Measurements from ENCODE around the gene ZFYVE9. TPM values are rescaled to one million over a fixed set of nuclear protein-coding genes. Genes with fewer than 3 reads are reported as not detected.

Gene ZFYVE9
- total and polyA plus RNA-seq, 2 donors, result 13.1 to 73.5 TPM

DNA sequence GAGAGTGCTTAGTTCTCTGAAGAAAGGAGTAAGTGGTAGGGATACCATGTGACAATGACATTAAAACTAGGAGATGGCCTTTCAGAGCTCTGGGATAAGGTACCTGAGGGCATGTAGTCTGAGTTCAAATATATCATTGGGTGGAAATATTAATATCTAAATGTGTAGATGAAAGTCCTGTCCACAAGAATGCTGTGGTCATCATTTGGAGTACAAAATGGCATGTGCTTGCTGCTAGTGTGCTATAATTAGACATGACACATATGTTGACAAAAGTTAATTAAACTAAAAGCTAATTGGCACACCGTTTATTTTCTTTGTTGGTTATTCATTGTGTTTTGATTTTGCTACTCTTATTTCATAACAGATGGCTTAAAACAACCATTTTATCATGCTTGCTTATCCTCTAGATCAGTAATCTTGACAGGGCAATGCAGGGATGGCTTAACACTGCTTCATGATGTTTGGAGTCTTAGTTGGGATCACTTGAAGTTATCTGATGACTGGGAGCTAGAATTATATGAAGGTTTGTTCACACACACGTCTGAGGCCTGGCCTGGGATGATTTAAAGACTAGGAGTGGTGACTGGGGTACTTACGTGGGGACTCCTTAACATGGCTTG, 193.1 kb downstream of the ZFYVE9 start:
- DNase-seq (ENCODE audit: extremely low spot score), result no peak
- peaks cover 3% of the 10 kb centered on the region for H3K36me3 ChIP-seq (ENCODE audit: insufficient read depth)
- H3K27ac ChIP-seq (ENCODE audit: low read depth), result no peak overlapping the region
- H3K4me3 ChIP-seq (ENCODE audit: low read depth, low read length), result no peak overlapping the region
- 77% methylated on average over 3 of the region's 3 CpGs for WGBS
- H3K4me1 ChIP-seq (ENCODE audit: insufficient read depth), result no peaks in the 10 kb centered on the region

DNA sequence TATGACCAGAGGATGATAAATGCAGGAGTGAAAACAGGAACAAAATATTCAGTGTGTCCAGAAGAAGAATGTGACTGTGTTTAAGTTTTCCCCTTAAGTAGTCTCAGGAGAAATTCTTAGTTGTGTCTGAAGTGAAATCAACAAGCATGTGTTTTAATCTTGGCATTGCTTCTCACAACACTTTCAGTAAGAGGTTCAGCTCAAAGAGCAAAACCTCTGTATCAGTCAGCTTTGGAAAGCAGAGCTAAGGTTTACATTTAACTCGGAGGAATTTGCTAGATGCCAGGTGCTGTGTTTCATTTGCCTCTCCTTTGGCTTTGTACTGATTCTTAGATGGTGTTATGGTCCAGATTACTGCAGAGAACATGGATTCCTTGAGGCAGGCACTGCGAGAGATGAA, 195.6 kb downstream of the ZFYVE9 start:
- H3K27ac ChIP-seq (ENCODE audit: low read depth), result no peak overlapping the region
- H3K36me3 ChIP-seq (ENCODE audit: insufficient read depth), result peaks cover 3% of the 10 kb centered on the region
- no peaks in the 10 kb centered on the region for H3K4me1 ChIP-seq (ENCODE audit: insufficient read depth)
- WGBS, result 55% methylated on average over 2 of the region's 2 CpGs
- DNase-seq (ENCODE audit: extremely low spot score), result no peak
- no peak overlapping the region for H3K4me3 ChIP-seq (ENCODE audit: low read depth, low read length)

DNA sequence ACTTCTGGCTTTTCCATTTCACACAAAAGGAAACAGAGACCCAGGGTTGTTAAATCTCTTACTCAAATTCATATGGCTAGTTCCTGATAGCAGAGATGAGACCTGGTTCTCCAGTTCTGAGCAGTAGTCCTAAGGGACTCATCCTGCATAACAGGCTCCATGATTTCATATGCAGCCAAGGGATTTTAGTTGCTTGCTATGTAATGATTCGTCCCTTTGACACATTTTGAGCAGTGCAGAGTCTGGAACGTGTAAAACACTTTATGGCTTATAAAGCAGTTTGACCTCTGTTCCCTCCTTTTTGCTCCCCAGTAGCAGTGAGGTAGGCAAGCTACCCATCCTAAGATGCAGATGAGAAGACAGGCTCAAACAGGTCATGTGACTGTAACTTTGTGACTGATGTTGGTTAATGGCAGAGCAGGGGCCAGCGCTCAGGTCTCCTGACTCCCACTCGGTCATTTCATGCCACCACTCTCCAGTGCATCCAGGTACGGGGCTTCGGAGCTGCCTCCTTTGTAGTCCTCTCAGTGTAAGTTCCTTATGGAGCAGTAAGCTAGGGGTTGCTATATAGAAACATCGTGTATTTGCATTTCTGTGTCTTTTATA, 199.9 kb downstream of the ZFYVE9 start:
- Histone ChIP-seq H3K4me3 (ENCODE audit: low read depth, low read length) (no peak overlapping the region), H3K4me1 (ENCODE audit: insufficient read depth) (no peaks in the 10 kb centered on the region), H3K36me3 (ENCODE audit: insufficient read depth) (no peaks in the 10 kb centered on the region), H3K27ac (ENCODE audit: low read depth) (no peak overlapping the region)
- DNase-seq (ENCODE audit: extremely low spot score), result no peak
- WGBS, result 71% methylated on average over 7 of the region's 7 CpGs

DNA sequence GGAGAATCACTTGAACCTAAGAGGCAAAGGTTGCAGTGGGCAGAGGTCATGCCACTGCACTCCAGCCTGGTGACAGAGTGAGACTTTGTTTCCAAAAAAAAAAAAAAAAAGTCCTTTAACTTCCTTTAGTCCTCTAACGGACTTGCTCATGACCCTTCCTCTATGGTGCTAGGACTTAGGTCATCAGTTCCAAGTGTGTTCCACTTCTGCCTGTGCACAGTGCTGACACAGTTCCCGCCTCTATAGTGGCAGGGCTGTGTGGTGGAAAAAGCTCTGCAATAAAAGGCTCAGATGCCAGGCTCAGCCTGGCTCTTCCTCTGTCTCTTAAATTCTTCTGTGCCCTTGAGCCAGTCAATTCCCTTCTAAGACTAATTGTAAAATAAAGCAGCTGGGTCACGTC, 202.1 kb downstream of the ZFYVE9 start:
- no peak overlapping the region for H3K4me3 ChIP-seq (ENCODE audit: low read depth, low read length)
- H3K27ac ChIP-seq (ENCODE audit: low read depth), result no peak overlapping the region
- 84% methylated on average over 3 of the region's 3 CpGs for WGBS
- no peaks in the 10 kb centered on the region for H3K36me3 ChIP-seq (ENCODE audit: insufficient read depth)
- H3K4me1 ChIP-seq (ENCODE audit: insufficient read depth), result no peaks in the 10 kb centered on the region
- no peak for DNase-seq (ENCODE audit: extremely low spot score)

DNA sequence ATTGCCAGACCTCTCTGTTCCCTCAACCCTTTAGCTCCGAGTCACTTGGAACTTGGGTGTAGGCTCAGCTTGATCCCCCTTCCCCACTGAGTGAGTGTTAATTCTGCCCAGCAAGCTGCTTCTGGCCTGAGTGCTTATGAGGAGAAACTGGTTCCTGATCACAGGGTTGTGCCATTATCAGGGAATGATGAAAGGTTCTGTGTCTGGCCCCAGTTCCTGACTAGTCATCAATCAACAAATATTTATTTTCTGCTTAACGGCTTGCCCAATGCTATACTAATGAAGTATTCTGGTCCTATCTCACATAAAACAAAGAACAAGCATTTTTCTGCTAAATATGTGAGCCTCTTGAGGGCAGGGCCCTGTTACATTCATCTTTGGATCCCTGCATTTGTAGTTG, 203.4 kb downstream of the ZFYVE9 start:
- no peaks in the 10 kb centered on the region for H3K4me1 ChIP-seq (ENCODE audit: insufficient read depth)
- H3K36me3 ChIP-seq (ENCODE audit: insufficient read depth), result no peaks in the 10 kb centered on the region
- H3K4me3 ChIP-seq (ENCODE audit: low read depth, low read length), result no peak overlapping the region
- WGBS, result 76% methylated on average over 2 of the region's 2 CpGs
- DNase-seq (ENCODE audit: extremely low spot score), result no peak
- no peak overlapping the region for H3K27ac ChIP-seq (ENCODE audit: low read depth)

DNA sequence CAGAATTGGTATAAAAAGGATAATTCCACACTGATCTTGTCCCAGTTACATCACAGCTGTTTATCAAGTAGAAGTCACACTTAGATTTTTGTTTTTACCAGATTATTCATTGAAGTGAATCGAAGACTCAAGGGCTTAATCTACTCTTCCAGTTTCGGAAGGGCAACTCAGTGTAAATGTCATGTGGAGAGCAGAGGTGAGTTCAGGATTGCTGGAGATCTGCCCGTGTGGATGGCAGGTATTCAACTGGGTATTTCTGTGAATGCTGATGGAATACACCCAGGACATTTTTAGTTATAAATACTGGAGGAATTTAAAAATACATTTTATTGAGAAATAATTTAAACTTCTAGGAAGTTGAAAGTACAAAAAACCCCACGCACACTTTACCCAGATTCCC, 204.8 kb downstream of the ZFYVE9 start:
- 86% methylated on average over 4 of the region's 4 CpGs for WGBS
- DNase-seq (ENCODE audit: extremely low spot score), result no peak
- H3K4me3 ChIP-seq (ENCODE audit: low read depth, low read length), result no peak overlapping the region
- H3K27ac ChIP-seq (ENCODE audit: low read depth), result no peak overlapping the region
- H3K4me1 ChIP-seq (ENCODE audit: insufficient read depth), result no peaks in the 10 kb centered on the region
- no peaks in the 10 kb centered on the region for H3K36me3 ChIP-seq (ENCODE audit: insufficient read depth)

DNA sequence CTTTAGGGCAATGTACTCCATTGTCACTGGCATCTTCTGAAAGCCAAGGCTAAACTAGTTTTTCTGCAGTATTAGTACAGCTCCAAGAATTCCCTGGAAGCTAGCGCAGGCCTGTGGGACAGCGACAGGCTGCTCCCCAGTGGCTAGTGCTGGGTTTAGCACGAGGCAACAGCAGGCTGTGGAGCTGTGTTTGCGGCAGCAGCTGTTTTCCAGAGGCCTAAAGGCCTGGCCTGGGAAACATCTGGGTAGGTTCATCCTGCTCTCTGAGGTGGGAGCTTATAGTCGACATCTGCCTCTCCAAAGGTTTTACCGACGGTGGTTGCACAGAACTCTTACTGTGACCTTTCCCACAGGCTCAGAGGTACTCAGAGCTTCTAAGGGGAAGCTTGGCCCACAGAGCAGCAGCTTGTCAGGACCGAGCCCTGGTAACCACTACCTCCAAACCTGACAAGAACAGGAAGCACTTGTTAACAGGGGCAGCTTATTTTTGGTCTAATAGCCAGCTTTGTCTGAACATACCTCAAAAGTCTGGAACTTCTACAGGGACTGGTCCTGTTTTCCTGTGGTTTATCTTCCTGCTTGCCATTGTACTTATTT, 206.9 kb downstream of the ZFYVE9 start:
- 41% methylated on average over 8 of the region's 8 CpGs for WGBS
- Histone ChIP-seq H3K36me3 (ENCODE audit: insufficient read depth) (peaks cover 3% of the 10 kb centered on the region), H3K4me1 (ENCODE audit: insufficient read depth) (no peaks in the 10 kb centered on the region), H3K27ac (ENCODE audit: low read depth) (no peak overlapping the region), H3K4me3 (ENCODE audit: low read depth, low read length) (no peak overlapping the region)
- DNase-seq (ENCODE audit: extremely low spot score), result no peak

DNA sequence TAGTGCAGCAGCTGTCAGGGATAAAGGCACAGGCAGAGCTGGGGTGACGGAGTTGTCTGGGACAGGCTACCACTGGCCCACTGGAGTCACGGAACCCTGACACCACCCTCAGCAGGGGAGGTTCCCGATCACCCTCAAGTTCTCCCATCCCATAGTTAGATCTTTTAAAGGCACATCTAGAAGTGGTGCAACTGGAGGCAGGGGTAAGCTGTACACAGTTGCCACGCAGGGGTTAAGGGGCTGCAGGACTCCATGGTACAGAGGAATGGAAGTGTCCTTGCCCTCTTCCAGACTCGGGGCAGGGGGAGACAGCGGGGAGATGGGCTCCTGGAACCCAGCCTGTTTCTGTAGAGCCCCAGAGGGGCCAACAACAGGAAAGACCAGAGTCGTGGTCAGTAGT, 210.8 kb downstream of the ZFYVE9 start:
- Histone ChIP-seq H3K36me3 (ENCODE audit: insufficient read depth) (peaks cover 8% of the 10 kb centered on the region), H3K27ac (ENCODE audit: low read depth) (no peak overlapping the region), H3K4me3 (ENCODE audit: low read depth, low read length) (no peak overlapping the region), H3K4me1 (ENCODE audit: insufficient read depth) (no peaks in the 10 kb centered on the region)
- DNase-seq (ENCODE audit: extremely low spot score), result no peak
- WGBS, result 88% methylated on average over 7 of the region's 7 CpGs

DNA sequence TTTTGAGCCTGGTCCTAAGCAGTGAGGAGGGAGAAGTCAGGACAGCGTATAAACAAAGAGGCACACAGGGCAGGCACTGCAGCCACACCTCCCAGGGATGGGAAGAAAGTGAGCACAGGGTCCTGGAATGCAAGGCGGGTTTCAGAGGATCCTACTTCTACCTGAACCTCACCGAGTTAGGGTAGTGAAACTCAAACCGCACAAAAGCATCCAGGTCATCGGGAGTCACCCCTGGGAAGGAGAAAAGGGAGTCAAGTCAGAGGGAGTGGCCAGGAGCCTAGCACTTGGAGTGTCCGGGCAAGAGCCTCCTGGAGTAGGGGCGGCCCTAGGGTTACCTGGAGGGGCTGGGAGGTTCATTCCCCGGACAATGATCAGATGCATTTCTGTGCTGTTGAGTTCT, 213.5 kb downstream of the ZFYVE9 start:
- no peak overlapping the region for H3K27ac ChIP-seq (ENCODE audit: low read depth)
- H3K4me3 ChIP-seq (ENCODE audit: low read depth, low read length), result no peak overlapping the region
- peaks cover 13% of the 10 kb centered on the region for H3K36me3 ChIP-seq (ENCODE audit: insufficient read depth)
- DNase-seq (ENCODE audit: extremely low spot score), result no peak
- WGBS, result 95% methylated on average over 8 of the region's 8 CpGs
- no peaks in the 10 kb centered on the region for H3K4me1 ChIP-seq (ENCODE audit: insufficient read depth)

DNA sequence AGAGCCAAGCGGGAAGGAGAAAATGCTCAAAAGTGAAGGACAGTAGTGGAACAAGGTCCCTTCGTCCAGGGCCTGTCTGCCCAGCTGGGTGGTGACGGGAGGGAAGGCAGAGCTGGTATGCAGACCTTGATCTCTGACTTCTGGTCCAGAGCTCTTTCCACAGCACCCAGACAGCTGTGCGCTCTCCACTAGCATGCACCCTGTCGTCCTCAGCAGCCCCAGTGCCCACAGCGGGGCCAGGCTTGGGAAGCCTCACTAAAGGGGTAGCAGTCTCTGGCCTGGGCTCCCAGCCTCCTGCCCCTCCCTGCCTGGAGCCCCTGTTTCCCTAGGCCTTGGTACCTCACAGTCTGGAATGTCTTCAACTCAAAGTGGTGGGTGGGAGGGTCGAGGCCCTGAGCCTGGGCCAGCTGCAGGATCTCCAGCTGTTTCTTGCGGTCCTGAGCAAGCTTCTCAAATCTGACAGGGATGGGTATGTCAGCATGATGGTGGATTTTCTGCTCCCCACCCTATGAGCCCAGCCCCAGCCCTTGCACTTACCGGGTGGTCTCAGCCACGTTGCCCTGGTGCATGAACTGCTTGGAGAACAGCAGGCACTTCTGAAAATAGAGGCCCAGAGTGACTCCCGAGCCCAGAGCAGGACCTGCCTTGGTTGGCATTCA, 214.1 kb downstream of the ZFYVE9 start:
- H3K36me3 ChIP-seq (ENCODE audit: insufficient read depth), result peaks cover 16% of the 10 kb centered on the region

DNA sequence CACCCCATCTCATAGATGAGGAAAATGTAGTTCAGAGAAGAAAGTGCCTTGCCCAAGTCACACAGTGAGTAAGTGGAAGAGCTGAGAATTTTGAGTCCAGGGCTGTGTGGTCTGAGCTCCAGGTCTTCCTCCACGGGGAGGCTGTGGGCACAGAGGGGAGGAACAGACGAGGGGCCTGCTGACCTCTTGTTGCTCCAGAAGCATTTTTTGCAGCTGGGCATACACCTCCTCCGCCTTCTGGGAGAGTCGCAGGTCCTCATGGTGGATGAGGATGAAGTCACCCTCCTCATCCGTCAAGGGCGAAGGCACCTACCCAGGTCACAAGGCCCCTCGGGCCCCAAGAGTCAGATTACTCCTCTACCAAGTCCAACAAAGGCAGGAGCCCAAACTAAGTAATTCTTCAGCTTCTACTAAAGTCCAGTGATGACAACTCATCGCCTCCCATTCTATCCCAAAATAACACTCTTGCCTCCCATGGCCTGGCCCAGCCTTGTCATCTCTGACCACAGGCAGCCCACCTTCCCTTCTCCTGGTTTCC, 215.0 kb downstream of the ZFYVE9 start:
- Histone ChIP-seq H3K36me3 (ENCODE audit: insufficient read depth) (peaks cover 17% of the 10 kb centered on the region), H3K4me3 (ENCODE audit: low read depth, low read length) (no peak overlapping the region), H3K27ac (ENCODE audit: low read depth) (no peak overlapping the region), H3K4me1 (ENCODE audit: insufficient read depth) (no peaks in the 10 kb centered on the region)
- 92% methylated on average over 8 of the region's 8 CpGs for WGBS
- DNase-seq (ENCODE audit: extremely low spot score), result no peak

More for the DNA sequence above, 214.1 kb downstream of the ZFYVE9 start:
- DNase-seq (ENCODE audit: extremely low spot score), result no peak
- no peak overlapping the region for H3K27ac ChIP-seq (ENCODE audit: low read depth)
- H3K4me3 ChIP-seq (ENCODE audit: low read depth, low read length), result no peak overlapping the region
- no peaks in the 10 kb centered on the region for H3K4me1 ChIP-seq (ENCODE audit: insufficient read depth)
- WGBS, result 87% methylated on average over 11 of the region's 11 CpGs

DNA sequence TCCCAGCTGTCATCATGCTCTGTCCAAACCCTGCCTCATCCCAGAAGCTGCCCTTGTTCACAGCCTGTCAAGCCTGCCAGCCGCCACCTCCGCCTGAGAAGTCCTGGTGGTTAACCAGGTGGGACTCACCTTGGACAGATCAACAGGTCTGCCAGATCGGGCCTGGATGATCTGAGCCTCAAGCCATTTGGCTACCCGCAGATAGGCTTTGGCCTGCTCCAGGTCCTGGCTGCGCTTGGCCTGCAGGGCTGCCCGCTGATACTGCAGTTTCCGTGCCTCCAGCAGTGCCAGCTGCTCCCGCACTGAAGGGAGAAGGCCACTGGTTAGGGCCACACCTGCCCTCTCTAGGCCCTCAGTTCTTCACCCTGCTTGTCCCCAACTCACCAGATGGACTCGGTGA, 215.5 kb downstream of the ZFYVE9 start:
- 95% methylated on average over 9 of the region's 9 CpGs for WGBS
- Histone ChIP-seq H3K4me1 (ENCODE audit: insufficient read depth) (no peaks in the 10 kb centered on the region), H3K27ac (ENCODE audit: low read depth) (no peak overlapping the region), H3K36me3 (ENCODE audit: insufficient read depth) (peaks cover 17% of the 10 kb centered on the region), H3K4me3 (ENCODE audit: low read depth, low read length) (no peak overlapping the region)
- no peak for DNase-seq (ENCODE audit: extremely low spot score)

DNA sequence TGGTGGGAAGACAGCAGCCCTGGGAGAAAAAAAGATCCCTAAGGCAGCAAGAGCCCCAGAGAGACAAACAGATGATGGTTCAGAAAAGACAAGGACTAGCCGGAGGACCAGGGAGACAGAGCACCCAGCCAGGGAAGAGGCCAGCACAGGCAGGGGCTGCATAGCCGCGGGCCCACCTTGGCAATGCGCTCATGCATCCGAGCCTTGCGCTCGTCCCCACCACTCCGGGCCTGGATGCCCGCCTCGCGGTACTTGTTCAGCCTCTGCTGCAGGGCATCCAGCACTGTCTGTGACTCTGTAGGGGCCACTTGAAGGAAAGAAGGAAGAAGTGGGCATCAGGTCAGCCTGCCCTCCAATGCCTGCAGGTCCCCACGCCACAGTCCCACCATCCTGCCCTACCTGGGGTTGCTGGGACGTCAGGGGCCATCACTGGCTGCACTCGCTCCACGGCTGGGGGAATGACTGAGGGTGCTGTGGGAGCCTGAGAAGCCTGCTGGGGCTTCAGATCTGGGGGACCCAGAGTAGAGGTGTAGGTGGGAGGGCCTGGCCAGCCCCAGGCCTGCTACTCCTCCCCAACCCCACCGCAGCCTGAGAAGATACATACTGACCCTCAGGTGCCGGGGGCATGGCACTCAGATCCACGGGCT, 217.1 kb downstream of the ZFYVE9 start:
- Histone ChIP-seq H3K36me3 (ENCODE audit: insufficient read depth) (peaks cover 14% of the 10 kb centered on the region), H3K27ac (ENCODE audit: low read depth) (no peak overlapping the region)
- DNase-seq (ENCODE audit: extremely low spot score), result no peak

More for the DNA sequence above, 217.1 kb downstream of the ZFYVE9 start:
- WGBS, result 96% methylated on average over 18 of the region's 18 CpGs
- H3K4me3 ChIP-seq (ENCODE audit: low read depth, low read length), result no peak overlapping the region
- no peaks in the 10 kb centered on the region for H3K4me1 ChIP-seq (ENCODE audit: insufficient read depth)

Measured in urinary bladder (tissue), 4 donors.